NCI-H2196 (cell line): Measurements from ENCODE around the gene UNC5C.

ENCODE experiments used
- DNase-seq: peaks from one replicate; lab custom pipeline; 2025; ENCODE audit not compliant: unreplicated experiment; lab: John Stamatoyannopoulos, UW

UNC5C gene

GRCh38 chr4:95358421-95358820, 190.4 kb downstream of the UNC5C start:
- no peak for DNase-seq

GRCh38 chr4:95355021-95355420, 193.8 kb downstream of the UNC5C start:
- no peak for DNase-seq

GRCh38 chr4:95348418-95348817, 200.4 kb downstream of the UNC5C start:
- no peak for DNase-seq

- DNase-seq = no peak
Observed at GRCh38 chr4:95343235-95343634, 205.5 kb downstream of the UNC5C start.

- no peak for DNase-seq
Observed at GRCh38 chr4:95340191-95340590, 208.6 kb downstream of the UNC5C start.

- DNase-seq = no peak
Observed at GRCh38 chr4:95325665-95326064, 223.1 kb downstream of the UNC5C start.

- no peak for DNase-seq
Observed at GRCh38 chr4:95319169-95319568, 229.6 kb downstream of the UNC5C start.

- no peak for DNase-seq
Observed at GRCh38 chr4:95318483-95318882, 230.3 kb downstream of the UNC5C start.

- no peak for DNase-seq
Observed at GRCh38 chr4:95318044-95318443, 230.7 kb downstream of the UNC5C start.

GRCh38 chr4:95317085-95317793, 231.5 kb downstream of the UNC5C start:
- no peak for DNase-seq

- DNase-seq = no peak
Observed at GRCh38 chr4:95314573-95314972, 234.2 kb downstream of the UNC5C start.

- no peak for DNase-seq
Observed at GRCh38 chr4:95304898-95305297, 243.9 kb downstream of the UNC5C start.

- no peak for DNase-seq
Observed at GRCh38 chr4:95300304-95300703, 248.5 kb downstream of the UNC5C start.

- DNase-seq = no peak
Observed at GRCh38 chr4:95296052-95296451, 252.7 kb downstream of the UNC5C start.

GRCh38 chr4:95295157-95295556, 253.6 kb downstream of the UNC5C start:
- no peak for DNase-seq

GRCh38 chr4:95294321-95294720, 254.5 kb downstream of the UNC5C start:
- no peak for DNase-seq

GRCh38 chr4:95293014-95293413, 255.8 kb downstream of the UNC5C start:
- no peak for DNase-seq

- DNase-seq = no peak
Observed at GRCh38 chr4:95290702-95291101, 258.1 kb downstream of the UNC5C start.

GRCh38 chr4:95289028-95289634, 259.6 kb downstream of the UNC5C start:
- DNase-seq = no peak

- DNase-seq = no peak
Observed at GRCh38 chr4:95288552-95288951, 260.2 kb downstream of the UNC5C start.

GRCh38 chr4:95285797-95286196, 263.0 kb downstream of the UNC5C start:
- no peak for DNase-seq

GRCh38 chr4:95284655-95285054, 264.1 kb downstream of the UNC5C start:
- no peak for DNase-seq

GRCh38 chr4:95283320-95283719, 265.5 kb downstream of the UNC5C start:
- DNase-seq = no peak
